Measurements from ENCODE around the gene GRM7.

Gene GRM7

DNA sequence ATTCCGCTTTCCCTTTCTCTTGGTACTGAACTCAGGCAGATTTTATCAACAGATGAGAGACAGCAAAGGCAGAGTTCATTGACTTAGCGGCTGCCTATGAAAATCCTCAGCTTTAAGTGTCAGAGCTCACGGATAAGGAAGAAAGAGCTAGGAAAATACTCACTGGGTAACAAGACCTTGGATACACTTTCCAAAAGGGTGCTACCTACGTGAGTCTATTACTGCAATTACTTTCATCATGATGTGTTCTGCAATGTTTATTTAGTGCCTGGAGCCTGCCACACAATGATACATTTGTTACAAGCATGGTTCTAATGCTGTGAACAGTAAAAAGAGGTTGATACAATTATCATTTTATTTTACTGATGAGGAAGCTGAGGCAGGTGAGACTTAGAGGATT lies 177.5 kb downstream of the GRM7 start:
- Histone ChIP-seq H4K8ac (ENCODE audit: low read depth, low read length) (no peak overlapping the region), H3K27ac (ENCODE audit: low read depth, low read length) (no peak overlapping the region), H3K79me1 (ENCODE audit: low read length) (no peaks in the 10 kb centered on the region), H2AFZ (ENCODE audit: insufficient read depth, low read length, poor library complexity) (no peak overlapping the region), H3K27me3 (ENCODE audit: insufficient read depth, low read length) (no peaks in the 10 kb centered on the region), H3K9me3 (ENCODE audit: insufficient read depth, low read depth, low read length) (no peaks in the 10 kb centered on the region), H2BK120ac (ENCODE audit: insufficient read depth, low read length, poor library complexity) (no peak overlapping the region), H4K12ac (ENCODE audit: low read depth, low read length) (no peak overlapping the region), H3K4me2 (ENCODE audit: low read length) (no peak overlapping the region), H2BK12ac (ENCODE audit: low read length) (no peak overlapping the region), H3K36me3 (ENCODE audit: control insufficient read depth in 1 of 2, insufficient read depth in 2 of 2, low read length in 2 of 2) (no peaks in the 10 kb centered on the region), H3K18ac (ENCODE audit: low read length) (no peak overlapping the region), H4K91ac (ENCODE audit: low read depth, low read length) (no peak overlapping the region), H3K4me3 (ENCODE audit: low read depth, low read length) (no peak overlapping the region), H2BK5ac (ENCODE audit: low read depth, low read length, poor library complexity) (no peak overlapping the region), H2AK5ac (ENCODE audit: low read length) (no peak overlapping the region), H3K4ac (ENCODE audit: low read depth, low read length) (no peak overlapping the region), H3K4me1 (ENCODE audit: control insufficient read depth in 1 of 2, insufficient read depth in 2 of 2, low read length in 2 of 2) (no peaks in the 10 kb centered on the region), H3K23ac (ENCODE audit: low read length) (no peak overlapping the region), H3K79me2 (ENCODE audit: control insufficient read depth, insufficient read depth, low read length, poor library complexity) (no peaks in the 10 kb centered on the region), H3K14ac (ENCODE audit: low read length) (no peak overlapping the region), H3K9ac (ENCODE audit: low read length) (no peak overlapping the region)
- no CpG with 5 or more reads among the region's 4 CpGs for WGBS (ENCODE audit: extremely low coverage, insufficient coverage, insufficient read length)
- no peak for DNase-seq

DNA sequence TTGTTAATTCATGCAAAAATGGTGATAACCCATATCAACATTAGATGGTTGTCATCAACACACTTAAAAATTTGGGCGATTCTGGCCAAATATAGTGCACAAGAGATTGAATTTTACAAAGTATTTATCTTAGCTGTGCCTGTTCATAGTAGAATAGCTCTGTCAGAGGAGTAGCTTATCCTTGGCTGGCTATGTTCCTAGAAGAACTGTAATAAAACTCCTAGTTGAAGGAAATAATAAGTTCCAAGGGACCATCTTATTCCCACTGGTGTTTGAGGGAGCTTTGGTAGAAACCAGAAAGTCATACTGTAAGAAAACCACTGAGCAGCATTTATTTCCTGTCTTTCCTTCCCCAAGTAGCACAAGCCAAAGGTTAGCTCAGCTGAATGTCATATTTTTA lies 201.8 kb downstream of the GRM7 start:
- H4K91ac ChIP-seq (ENCODE audit: low read depth, low read length): no peak overlapping the region
- no peak overlapping the region for H3K18ac ChIP-seq (ENCODE audit: low read length)
- no peak overlapping the region for H3K27ac ChIP-seq (ENCODE audit: low read depth, low read length)
- H3K23ac ChIP-seq (ENCODE audit: low read length): no peak overlapping the region
- H3K36me3 ChIP-seq (ENCODE audit: control insufficient read depth in 1 of 2, insufficient read depth in 2 of 2, low read length in 2 of 2): no peaks in the 10 kb centered on the region
- H3K14ac ChIP-seq (ENCODE audit: low read length): no peak overlapping the region
- no peaks in the 10 kb centered on the region for H3K79me1 ChIP-seq (ENCODE audit: low read length)
- no peaks in the 10 kb centered on the region for H3K27me3 ChIP-seq (ENCODE audit: insufficient read depth, low read length)
- no CpG with 5 or more reads among the region's 1 CpG for whole genome bisulfite sequencing (ENCODE audit: extremely low coverage, insufficient coverage, insufficient read length)
- no peaks in the 10 kb centered on the region for H3K9me3 ChIP-seq (ENCODE audit: insufficient read depth, low read depth, low read length)
- no peak overlapping the region for H4K12ac ChIP-seq (ENCODE audit: low read depth, low read length)
- H2BK12ac ChIP-seq (ENCODE audit: low read length): no peak overlapping the region
- H2AK5ac ChIP-seq (ENCODE audit: low read length): no peak overlapping the region
- H3K9ac ChIP-seq (ENCODE audit: low read length): no peak overlapping the region
- H2BK120ac ChIP-seq (ENCODE audit: insufficient read depth, low read length, poor library complexity): no peak overlapping the region
- H4K8ac ChIP-seq (ENCODE audit: low read depth, low read length): no peak overlapping the region
- H3K4ac ChIP-seq (ENCODE audit: low read depth, low read length): no peak overlapping the region
- no peak overlapping the region for H3K4me2 ChIP-seq (ENCODE audit: low read length)
- no peaks in the 10 kb centered on the region for H3K4me1 ChIP-seq (ENCODE audit: control insufficient read depth in 1 of 2, insufficient read depth in 2 of 2, low read length in 2 of 2)
- H3K4me3 ChIP-seq (ENCODE audit: low read depth, low read length): no peak overlapping the region
- no peaks in the 10 kb centered on the region for H3K79me2 ChIP-seq (ENCODE audit: control insufficient read depth, insufficient read depth, low read length, poor library complexity)
- H2BK5ac ChIP-seq (ENCODE audit: low read depth, low read length, poor library complexity): no peak overlapping the region
- H2AFZ ChIP-seq (ENCODE audit: insufficient read depth, low read length, poor library complexity): no peak overlapping the region
- DNase-seq: no peak

DNA sequence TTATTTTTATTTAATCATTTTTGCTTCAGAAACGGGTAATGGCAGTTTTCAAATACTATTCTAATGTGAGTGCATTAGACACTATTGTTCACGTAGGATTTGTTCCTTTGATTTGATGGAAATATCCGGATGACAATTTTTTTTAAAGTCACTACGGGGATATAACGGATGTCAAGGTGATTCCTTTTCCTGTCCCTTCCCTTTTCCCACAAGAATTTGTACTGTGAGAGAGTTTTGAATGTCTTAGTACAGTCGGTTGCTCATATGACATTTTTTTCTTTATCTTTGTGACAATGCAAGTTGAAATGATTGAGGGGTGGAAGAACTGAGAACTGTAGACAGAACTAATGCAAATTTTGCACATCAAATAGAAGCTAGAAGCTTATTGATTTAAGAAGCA lies 209.5 kb downstream of the GRM7 start:
- WGBS (ENCODE audit: extremely low coverage, insufficient coverage, insufficient read length): no CpG with 5 or more reads among the region's 6 CpGs
- Histone ChIP-seq H3K4me2 (ENCODE audit: low read length) (no peak overlapping the region), H3K79me2 (ENCODE audit: control insufficient read depth, insufficient read depth, low read length, poor library complexity) (no peaks in the 10 kb centered on the region), H3K23ac (ENCODE audit: low read length) (no peak overlapping the region), H3K4me1 (ENCODE audit: control insufficient read depth in 1 of 2, insufficient read depth in 2 of 2, low read length in 2 of 2) (no peaks in the 10 kb centered on the region), H3K36me3 (ENCODE audit: control insufficient read depth in 1 of 2, insufficient read depth in 2 of 2, low read length in 2 of 2) (no peaks in the 10 kb centered on the region), H3K9ac (ENCODE audit: low read length) (no peak overlapping the region), H3K27ac (ENCODE audit: low read depth, low read length) (no peak overlapping the region), H2AFZ (ENCODE audit: insufficient read depth, low read length, poor library complexity) (no peak overlapping the region), H3K79me1 (ENCODE audit: low read length) (no peaks in the 10 kb centered on the region), H2AK5ac (ENCODE audit: low read length) (no peak overlapping the region), H2BK12ac (ENCODE audit: low read length) (no peak overlapping the region), H3K4me3 (ENCODE audit: low read depth, low read length) (no peak overlapping the region), H3K27me3 (ENCODE audit: insufficient read depth, low read length) (no peaks in the 10 kb centered on the region), H2BK120ac (ENCODE audit: insufficient read depth, low read length, poor library complexity) (no peak overlapping the region), H4K12ac (ENCODE audit: low read depth, low read length) (no peak overlapping the region), H3K14ac (ENCODE audit: low read length) (no peak overlapping the region), H4K91ac (ENCODE audit: low read depth, low read length) (no peak overlapping the region), H4K8ac (ENCODE audit: low read depth, low read length) (no peak overlapping the region), H3K9me3 (ENCODE audit: insufficient read depth, low read depth, low read length) (no peaks in the 10 kb centered on the region), H2BK5ac (ENCODE audit: low read depth, low read length, poor library complexity) (no peak overlapping the region), H3K18ac (ENCODE audit: low read length) (no peak overlapping the region), H3K4ac (ENCODE audit: low read depth, low read length) (no peak overlapping the region)
- DNase-seq: no peak

DNA sequence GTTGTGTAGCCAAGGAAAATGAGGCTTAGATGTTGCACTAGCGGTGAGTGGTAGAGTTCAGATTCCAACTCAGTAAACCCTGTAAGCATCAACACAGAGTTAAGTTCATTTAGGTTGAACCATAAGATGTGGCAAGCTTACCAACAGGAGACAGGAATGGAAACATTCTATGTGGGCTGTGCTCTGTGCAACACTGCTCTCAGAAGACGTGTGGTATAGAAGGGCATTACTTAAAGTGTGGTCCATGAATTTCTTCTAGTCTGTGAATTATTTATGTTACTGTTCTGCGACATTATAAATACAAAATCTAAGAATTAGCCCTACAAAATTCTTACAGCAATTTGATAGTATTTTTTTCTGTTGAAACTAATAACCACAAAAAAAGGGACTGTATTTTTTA lies 213.3 kb downstream of the GRM7 start:
- no peak overlapping the region for H3K4me2 ChIP-seq (ENCODE audit: low read length)
- H4K91ac ChIP-seq (ENCODE audit: low read depth, low read length): no peak overlapping the region
- no peak overlapping the region for H3K18ac ChIP-seq (ENCODE audit: low read length)
- no CpG with 5 or more reads among the region's 3 CpGs for WGBS (ENCODE audit: extremely low coverage, insufficient coverage, insufficient read length)
- H3K27ac ChIP-seq (ENCODE audit: low read depth, low read length): no peak overlapping the region
- no peak for DNase-seq
- no peak overlapping the region for H3K4ac ChIP-seq (ENCODE audit: low read depth, low read length)
- no peak overlapping the region for H3K14ac ChIP-seq (ENCODE audit: low read length)
- no peak overlapping the region for H3K4me3 ChIP-seq (ENCODE audit: low read depth, low read length)
- H2BK120ac ChIP-seq (ENCODE audit: insufficient read depth, low read length, poor library complexity): no peak overlapping the region
- H4K12ac ChIP-seq (ENCODE audit: low read depth, low read length): no peak overlapping the region
- H3K23ac ChIP-seq (ENCODE audit: low read length): no peak overlapping the region
- no peaks in the 10 kb centered on the region for H3K27me3 ChIP-seq (ENCODE audit: insufficient read depth, low read length)
- H3K79me2 ChIP-seq (ENCODE audit: control insufficient read depth, insufficient read depth, low read length, poor library complexity): no peaks in the 10 kb centered on the region
- no peaks in the 10 kb centered on the region for H3K36me3 ChIP-seq (ENCODE audit: control insufficient read depth in 1 of 2, insufficient read depth in 2 of 2, low read length in 2 of 2)
- H2AFZ ChIP-seq (ENCODE audit: insufficient read depth, low read length, poor library complexity): no peak overlapping the region
- no peaks in the 10 kb centered on the region for H3K79me1 ChIP-seq (ENCODE audit: low read length)
- H4K8ac ChIP-seq (ENCODE audit: low read depth, low read length): no peak overlapping the region
- no peaks in the 10 kb centered on the region for H3K4me1 ChIP-seq (ENCODE audit: control insufficient read depth in 1 of 2, insufficient read depth in 2 of 2, low read length in 2 of 2)
- H2BK5ac ChIP-seq (ENCODE audit: low read depth, low read length, poor library complexity): no peak overlapping the region
- H3K9ac ChIP-seq (ENCODE audit: low read length): no peak overlapping the region
- H2BK12ac ChIP-seq (ENCODE audit: low read length): no peak overlapping the region
- no peak overlapping the region for H2AK5ac ChIP-seq (ENCODE audit: low read length)
- H3K9me3 ChIP-seq (ENCODE audit: insufficient read depth, low read depth, low read length): no peaks in the 10 kb centered on the region
